CD4-positive, alpha-beta T cell (primary cell): Measurements from ENCODE around the gene APEH. TPM values are rescaled to one million over a fixed set of nuclear protein-coding genes. Genes with fewer than 3 reads are reported as not detected.

Experiments used
- ATAC-seq: fragments of 200-7000 bp; cut with Tn5 transposase; one replicate; pipeline ENCODE4 v1.10.0; 2022; ENCODE audit warnings: mild to moderate bottlenecking; ENCODE audit not compliant: poor library complexity
- CTCF ChIA-PET: fragments of 350-600 bp; sonication (Branson Sonifier 250); formaldehyde crosslinking; loops from one replicate; lab custom pipeline; 2021; ENCODE audit warnings: antibody characterized with exemption, inconsistent platforms; lab: Charles Lee
- POLR2A ChIA-PET: fragments of 350-600 bp; sonication (Branson Sonifier 250); formaldehyde crosslinking; loops from one replicate; lab custom pipeline; 2021; ENCODE audit warnings: antibody characterized with exemption, inconsistent platforms; lab: Charles Lee
- DNase-seq, 14 experiments: peaks; one replicate each; pipeline ENCODE4 v3.0.0-alpha.2; 2013 to 2020; ENCODE audit warnings: mixed read lengths in 2 of 14
- H3K27ac ChIP-seq, 2 donors: one replicate each; pipeline versions ENCODE4 v1.5.1 to v1.7.0; 2013; ENCODE audit warnings: low read length in 2 of 2, low read depth in 1 of 2, mild to moderate bottlenecking in 1 of 2
- H3K27me3 ChIP-seq, 2 experiments: 1 replicate in 1 of 2; 2 replicates in 1 of 2; pipeline versions ENCODE4 v1.6.1 to v1.7.0; 2013; ENCODE audit warnings: low read length in 2 of 2, control low read depth in 1 of 2, mild to moderate bottlenecking in 1 of 2, moderate library complexity in 1 of 2; ENCODE audit not compliant: insufficient read depth in 2 of 2, control insufficient read depth in 1 of 2
- H3K36me3 ChIP-seq: one replicate; pipeline ENCODE4 v1.6.1; 2013; ENCODE audit warnings: low read length, control low read depth; ENCODE audit not compliant: insufficient read depth
- H3K4me1 ChIP-seq: one replicate; pipeline ENCODE4 v1.6.1; 2013; ENCODE audit warnings: low read length, control low read depth; ENCODE audit not compliant: insufficient read depth
- H3K4me3 ChIP-seq: one replicate; pipeline ENCODE4 v1.5.1; 2013; ENCODE audit warnings: mild to moderate bottlenecking, low read length, moderate library complexity
- H3K9me3 ChIP-seq, 2 experiments: 1 replicate in 1 of 2; 2 replicates in 1 of 2; pipeline versions ENCODE4 v1.6.1 to v1.7.0; 2013; ENCODE audit warnings: low read length in 2 of 2, mild to moderate bottlenecking in 2 of 2, control low read depth in 1 of 2, moderate library complexity in 1 of 2; ENCODE audit not compliant: control insufficient read depth in 1 of 2, insufficient read depth in 1 of 2
- H3K27ac Mint-ChIP-seq: one replicate; pipeline ENCODE4 v1.8.0; 2020; ENCODE audit warnings: mixed read lengths
- H3K27me3 Mint-ChIP-seq: one replicate; pipeline ENCODE4 v1.8.0; 2021; ENCODE audit warnings: mixed read lengths
- H3K36me3 Mint-ChIP-seq: one replicate; pipeline ENCODE4 v1.8.0; 2021; ENCODE audit warnings: low read depth, mixed read lengths
- H3K4me1 Mint-ChIP-seq: one replicate; pipeline ENCODE4 v1.8.0; 2021; ENCODE audit warnings: low read depth, mixed read lengths
- H3K4me3 Mint-ChIP-seq: one replicate; pipeline ENCODE4 v1.8.0; 2020; ENCODE audit warnings: mild to moderate bottlenecking, mixed read lengths
- H3K9me3 Mint-ChIP-seq: one replicate; pipeline ENCODE4 v1.8.0; 2020; ENCODE audit warnings: mixed read lengths
- intact Hi-C, 2 experiments: fragments of 100-400 bp; cut with DNase I in 1 of 2; cut with micrococcal nuclease in 1 of 2; formaldehyde crosslinking; loops; one replicate each; pipeline versions ENCODE4 v1.15.1 to v1.9.0; 2023 to 2025; cut with DNase I, micrococcal nuclease
- total RNA-seq, 174 experiments: library from RNA in 2 of 174; stranded (reverse) in 2 of 174; gene quantifications; one replicate each; pipeline ENCODE4 v1.2.3 and lab custom pipeline; 2021 to 2026
- TF ChIP-seq, protein P1 (sequence below): fragments of 200-600 bp; IDR thresholded peaks from one replicate; pipeline ENCODE4 v1.8.0; 2022; ENCODE audit warnings: antibody characterized with exemption, mild to moderate bottlenecking

Gene APEH
- total RNA-seq, 2 experiments from 2014 or later: 44.3 to 45.5 TPM

DNA sequence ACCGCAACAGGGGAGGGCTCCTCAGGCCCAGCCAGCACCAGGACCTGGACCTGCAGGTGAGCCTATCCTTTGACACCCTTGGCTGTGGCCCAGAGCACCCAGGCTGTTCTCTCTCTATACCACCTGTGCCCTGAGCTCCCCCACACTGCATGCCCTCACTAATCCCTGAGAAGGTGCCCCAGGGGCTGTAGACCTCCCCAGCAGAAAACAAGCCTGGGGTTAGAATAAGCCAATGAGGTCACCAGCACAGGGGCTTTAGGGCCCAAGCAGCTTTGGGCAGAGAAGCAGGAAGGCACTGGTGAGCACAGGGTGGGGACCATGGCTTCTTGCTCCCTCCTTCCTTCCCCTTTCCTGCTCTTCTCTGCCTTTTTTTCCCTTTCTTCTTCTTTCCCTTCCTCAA is 10.3 kb upstream of the APEH start:
- H3K9me3 Mint-ChIP-seq: no peaks in the 10 kb centered on the region

DNA sequence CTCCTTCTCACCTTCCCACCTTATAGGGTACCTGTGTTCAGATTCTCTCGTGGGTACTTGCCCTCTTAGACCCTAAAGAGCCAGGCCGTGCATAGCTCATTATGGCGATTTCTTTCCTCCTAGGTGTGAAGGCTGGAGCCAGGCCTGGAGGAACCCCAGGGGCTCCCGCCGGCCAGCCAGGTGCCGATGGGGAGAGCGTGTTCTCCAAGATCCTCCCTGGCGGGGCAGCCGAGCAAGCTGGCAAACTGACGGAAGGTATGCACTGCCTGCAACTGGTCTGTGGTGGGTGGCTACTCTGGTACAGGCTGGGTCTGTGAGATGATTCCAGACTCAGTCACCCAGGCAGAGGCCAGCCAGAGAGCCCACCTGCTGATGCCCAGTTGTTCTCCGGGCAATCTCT is 9.9 kb upstream of the APEH start:
- no peaks in the 10 kb centered on the region for H3K36me3 ChIP-seq
- no peaks in the 10 kb centered on the region for H3K27me3 ChIP-seq
- Mint-ChIP-seq H3K4me1 (no peaks in the 10 kb centered on the region), H3K27me3 (no peaks in the 10 kb centered on the region), H3K36me3 (no peaks in the 10 kb centered on the region), H3K9me3 (no peaks in the 10 kb centered on the region), H3K4me3 (no peak overlapping the region), H3K27ac (no peak overlapping the region)
- POLR2A ChIA-PET: no interaction called here
- H3K4me1 ChIP-seq: no peaks in the 10 kb centered on the region
- CTCF ChIA-PET: no interaction called here
- ATAC-seq (no peak), DNase-seq (no peak)
- intact Hi-C loops: no loop called here
- H3K4me3 ChIP-seq: no peak overlapping the region
- H3K9me3 ChIP-seq: no peaks in the 10 kb centered on the region
- no peak overlapping the region for H3K27ac ChIP-seq
- TF ChIP-seq, protein P1, sequence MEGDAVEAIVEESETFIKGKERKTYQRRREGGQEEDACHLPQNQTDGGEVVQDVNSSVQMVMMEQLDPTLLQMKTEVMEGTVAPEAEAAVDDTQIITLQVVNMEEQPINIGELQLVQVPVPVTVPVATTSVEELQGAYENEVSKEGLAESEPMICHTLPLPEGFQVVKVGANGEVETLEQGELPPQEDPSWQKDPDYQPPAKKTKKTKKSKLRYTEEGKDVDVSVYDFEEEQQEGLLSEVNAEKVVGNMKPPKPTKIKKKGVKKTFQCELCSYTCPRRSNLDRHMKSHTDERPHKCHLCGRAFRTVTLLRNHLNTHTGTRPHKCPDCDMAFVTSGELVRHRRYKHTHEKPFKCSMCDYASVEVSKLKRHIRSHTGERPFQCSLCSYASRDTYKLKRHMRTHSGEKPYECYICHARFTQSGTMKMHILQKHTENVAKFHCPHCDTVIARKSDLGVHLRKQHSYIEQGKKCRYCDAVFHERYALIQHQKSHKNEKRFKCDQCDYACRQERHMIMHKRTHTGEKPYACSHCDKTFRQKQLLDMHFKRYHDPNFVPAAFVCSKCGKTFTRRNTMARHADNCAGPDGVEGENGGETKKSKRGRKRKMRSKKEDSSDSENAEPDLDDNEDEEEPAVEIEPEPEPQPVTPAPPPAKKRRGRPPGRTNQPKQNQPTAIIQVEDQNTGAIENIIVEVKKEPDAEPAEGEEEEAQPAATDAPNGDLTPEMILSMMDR: no peak

More for the DNA sequence above, 10.3 kb upstream of the APEH start:
- no peaks in the 10 kb centered on the region for H3K9me3 ChIP-seq
- H3K27ac ChIP-seq: no peak overlapping the region
- H3K27me3 ChIP-seq: no peaks in the 10 kb centered on the region
- H3K4me1 Mint-ChIP-seq: no peaks in the 10 kb centered on the region
- ChIA-PET POLR2A (no interaction called here), CTCF (no interaction called here)
- H3K36me3 Mint-ChIP-seq: no peaks in the 10 kb centered on the region
- ATAC-seq: no peak
- no peaks in the 10 kb centered on the region for H3K36me3 ChIP-seq
- no peaks in the 10 kb centered on the region for H3K27me3 Mint-ChIP-seq
- H3K4me3 Mint-ChIP-seq: no peak overlapping the region
- H3K4me3 ChIP-seq: no peak overlapping the region
- no peaks in the 10 kb centered on the region for H3K4me1 ChIP-seq
- no peak overlapping the region for H3K27ac Mint-ChIP-seq
- DNase-seq: no peak
- TF ChIP-seq, protein P1: no peak
- intact Hi-C loops: no loop called here

DNA sequence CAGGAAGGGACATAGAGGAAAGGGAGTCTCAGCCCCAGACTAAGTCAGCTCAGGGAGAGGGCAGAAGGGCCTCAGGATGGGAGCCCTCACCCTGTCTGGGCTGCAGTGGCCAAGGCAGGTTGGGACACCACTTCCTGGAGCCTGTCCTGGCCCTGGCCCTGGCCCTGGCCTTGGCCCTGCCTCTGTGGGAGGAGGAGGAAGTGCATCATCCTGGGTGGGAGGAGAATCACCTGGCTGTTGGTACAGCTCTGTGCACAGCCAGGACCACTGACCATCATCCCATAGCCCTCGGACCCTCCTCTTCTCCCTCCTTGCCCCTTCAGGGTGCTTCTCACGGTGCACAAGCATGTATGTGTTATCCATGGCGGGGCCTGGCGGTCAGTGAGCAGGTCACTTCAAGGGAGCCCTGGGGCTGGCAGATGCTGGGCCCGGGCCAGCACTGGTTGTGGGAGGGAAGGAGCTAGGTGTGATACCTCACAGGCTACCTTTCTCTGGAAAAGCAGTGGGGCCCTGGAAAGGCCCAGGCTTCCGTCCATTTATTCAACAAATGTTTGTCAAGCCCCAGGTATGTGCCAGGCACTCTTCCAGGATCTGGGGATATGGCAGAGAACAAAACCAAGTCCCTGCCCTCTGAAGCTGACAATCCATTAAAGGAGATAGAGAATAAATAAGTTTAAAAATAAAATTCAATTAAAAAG is 8.2 kb upstream of the APEH start:
- Histone ChIP-seq H3K9me3 (no peaks in the 10 kb centered on the region), H3K4me3 (no peak overlapping the region), H3K27me3 (no peaks in the 10 kb centered on the region), H3K4me1 (no peaks in the 10 kb centered on the region), H3K27ac (no peak overlapping the region), H3K36me3 (no peaks in the 10 kb centered on the region)
- TF ChIP-seq, protein P1: no peak
- H3K4me3 Mint-ChIP-seq: no peak overlapping the region
- intact Hi-C loops: no loop called here
- ChIA-PET CTCF (no interaction called here), POLR2A (no interaction called here)
- H3K9me3 Mint-ChIP-seq: no peaks in the 10 kb centered on the region
- no peaks in the 10 kb centered on the region for H3K4me1 Mint-ChIP-seq
- DNase-seq: no peak
- H3K36me3 Mint-ChIP-seq: no peaks in the 10 kb centered on the region
- H3K27me3 Mint-ChIP-seq: no peaks in the 10 kb centered on the region
- no peak overlapping the region for H3K27ac Mint-ChIP-seq
- no peak for ATAC-seq
